OCI-LY3 (cell line): Measurements from ENCODE around the gene UBQLN4.

Source experiments
- EZH2phosphoT487 ChIP-seq: fragments of 200-600 bp; shearing (Covaris generic); IDR thresholded peaks from 2 replicates; pipeline ENCODE4 v1.6.1; 2018; ENCODE audit warnings: antibody characterized with exemption, mixed run types, low read depth
- TF ChIP-seq, protein P1 (sequence below): fragments of 200-600, 300-600 bp; sonication (generic); IDR thresholded peaks from 2 replicates; pipeline ENCODE4 v1.5.1; 2014; ENCODE audit warnings: antibody characterized with exemption, low read length, low read depth

GRCh38 chr1:156080863-156081179 is 27.2 kb upstream of the UBQLN4 start:
- TF ChIP-seq, protein P1, sequence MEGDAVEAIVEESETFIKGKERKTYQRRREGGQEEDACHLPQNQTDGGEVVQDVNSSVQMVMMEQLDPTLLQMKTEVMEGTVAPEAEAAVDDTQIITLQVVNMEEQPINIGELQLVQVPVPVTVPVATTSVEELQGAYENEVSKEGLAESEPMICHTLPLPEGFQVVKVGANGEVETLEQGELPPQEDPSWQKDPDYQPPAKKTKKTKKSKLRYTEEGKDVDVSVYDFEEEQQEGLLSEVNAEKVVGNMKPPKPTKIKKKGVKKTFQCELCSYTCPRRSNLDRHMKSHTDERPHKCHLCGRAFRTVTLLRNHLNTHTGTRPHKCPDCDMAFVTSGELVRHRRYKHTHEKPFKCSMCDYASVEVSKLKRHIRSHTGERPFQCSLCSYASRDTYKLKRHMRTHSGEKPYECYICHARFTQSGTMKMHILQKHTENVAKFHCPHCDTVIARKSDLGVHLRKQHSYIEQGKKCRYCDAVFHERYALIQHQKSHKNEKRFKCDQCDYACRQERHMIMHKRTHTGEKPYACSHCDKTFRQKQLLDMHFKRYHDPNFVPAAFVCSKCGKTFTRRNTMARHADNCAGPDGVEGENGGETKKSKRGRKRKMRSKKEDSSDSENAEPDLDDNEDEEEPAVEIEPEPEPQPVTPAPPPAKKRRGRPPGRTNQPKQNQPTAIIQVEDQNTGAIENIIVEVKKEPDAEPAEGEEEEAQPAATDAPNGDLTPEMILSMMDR, result no peak
- no peak for TF ChIP-seq EZH2phosphoT487
